Sigmoid colon (tissue), 7 donors: ENCODE data around the gene VDR. TPM values are rescaled to one million over a fixed set of nuclear protein-coding genes. Genes with fewer than 3 reads are reported as not detected.

Source experiments
- DNase-seq: peaks from one replicate; pipeline ENCODE4 v3.0.0-alpha.2; 2019
- H3K27ac ChIP-seq, 4 donors: fragments of 200-600 bp; sonication (generic); one replicate each; pipeline ENCODE4 v1.5.1; 2016 to 2019; ENCODE audit warnings: mild to moderate bottlenecking in 1 of 4
- H3K27me3 ChIP-seq, 3 donors: fragments of 200-600 bp; sonication (generic); one replicate each; pipeline ENCODE4 v1.5.1; 2019; ENCODE audit warnings: mild to moderate bottlenecking in 1 of 3
- H3K36me3 ChIP-seq, 4 donors: fragments of 200-600 bp; sonication (generic); one replicate each; pipeline ENCODE4 v1.5.1; 2016 to 2019
- H3K4me1 ChIP-seq, 4 donors: fragments of 200-600 bp; sonication (generic); one replicate each; pipeline ENCODE4 v1.5.1; 2017 to 2019
- H3K4me3 ChIP-seq, 4 donors: fragments of 200-600 bp; sonication (generic); one replicate each; pipeline ENCODE4 v1.5.1; 2017 to 2019; ENCODE audit warnings: mild to moderate bottlenecking in 2 of 4, moderate library complexity in 1 of 4
- H3K9me3 ChIP-seq, 4 donors: fragments of 200-600 bp in 3 of 4; sonication (generic) in 3 of 4; one replicate each; pipeline versions ENCODE4 v1.5.1 to v1.6.1; 2013 to 2019
- CTCF ChIP-seq, 4 experiments: fragments of 450-650 bp in 3 of 4; fragments of 200-600 bp in 1 of 4; IDR thresholded peaks; one replicate each; pipeline ENCODE4 v1.5.1; 2016 to 2019; ENCODE audit warnings: antibody characterized with exemption in 4 of 4, mild to moderate bottlenecking in 3 of 4, moderate library complexity in 2 of 4
- EP300 ChIP-seq, 4 donors: sonication (generic); formaldehyde crosslinking; IDR thresholded peaks; one replicate each; pipeline ENCODE4 v1.6.1; 2017; ENCODE audit warnings: antibody characterized with exemption in 4 of 4
- POLR2A ChIP-seq, 2 donors: fragments of 450-650 bp; IDR thresholded peaks; one replicate each; pipeline ENCODE4 v1.6.1; 2016; ENCODE audit warnings: antibody characterized with exemption in 2 of 2, mild to moderate bottlenecking in 2 of 2, moderate library complexity in 2 of 2
- POLR2AphosphoS5 ChIP-seq, 4 donors: sonication (generic); formaldehyde crosslinking; IDR thresholded peaks; one replicate each; pipeline ENCODE4 v1.6.1; 2017; ENCODE audit warnings: antibody characterized with exemption in 4 of 4
- WGBS, 2 donors: extraction: QIAGEN DNeasy Blood & Tissue Kit; methylation state at CpG; one replicate each; pipeline ENCODE4 v1.1.7; 2013; 5-methylcytosine and 5-hydroxymethylcytosine counted together
- intact Hi-C: fragments of 100-400 bp; cut with DNase I; formaldehyde crosslinking; loops from one replicate; pipeline ENCODE4 v1.15.1; 2023
- polyA plus RNA-seq, 3 donors: library from polyadenylated mRNA; stranded (reverse); fragments of 200-250 nt; gene quantifications; one replicate each; pipeline ENCODE4 v1.2.3, GENCODE V29; 2013
- total RNA-seq, 4 donors: library from RNA; depleted of rRNA; stranded (reverse); fragments of >200 nt; gene quantifications; one replicate each; pipeline ENCODE4 v1.1.0, GENCODE V29; 2016
- donor health status: healthy with polysubstance abuse.
- donor health status: Bipolar disorder and iron deficiency.
- donor health status: healthy.

Gene VDR
- total and polyA plus RNA-seq, 7 donors = 0.71 to 69.1 (median 2.5) TPM

GRCh38 chr12:47920913-47921312 is 16.1 kb upstream of the VDR start:
- no peak overlapping the region for H3K27ac ChIP-seq
- WGBS, 2 donors = 68 to 75% methylated on average over 6 of the region's 6 CpGs

GRCh38 chr12:47913081-47913480 is 8.3 kb upstream of the VDR start:
- Histone ChIP-seq H3K36me3 (no peaks in the 10 kb centered on the region), H3K4me3 (no peak overlapping the region), H3K9me3 (no peaks in the 10 kb centered on the region), H3K27me3 (no peaks in the 10 kb centered on the region), H3K4me1 (no peaks in the 10 kb centered on the region), H3K27ac (no peak overlapping the region)
- TF ChIP-seq POLR2AphosphoS5 (IDR thresholded peaks at IDR 0.05) (no peak), EP300 (IDR thresholded peaks at IDR 0.05) (no peak), POLR2A (IDR thresholded peaks at IDR 0.05) (no peak)
- DNase-seq = no peak
- intact Hi-C loops = no loop called here
- 32 to 71% methylated on average over 3 of the region's 3 CpGs for WGBS, 2 donors

More at GRCh38 chr12:47920913-47921312, 16.1 kb upstream of the VDR start:
- no peaks in the 10 kb centered on the region for H3K27me3 ChIP-seq
- TF ChIP-seq EP300 (IDR thresholded peaks at IDR 0.05) = no peak
- no peak for TF ChIP-seq POLR2AphosphoS5 (IDR thresholded peaks at IDR 0.05)
- no peak for TF ChIP-seq CTCF (IDR thresholded peaks at IDR 0.05)
- TF ChIP-seq POLR2A (IDR thresholded peaks at IDR 0.05) = no peak
- no peaks in the 10 kb centered on the region for H3K9me3 ChIP-seq
- H3K4me1 ChIP-seq = no peaks in the 10 kb centered on the region
- H3K4me3 ChIP-seq = no peak overlapping the region
- intact Hi-C loops = no loop called here
- DNase-seq = peak; percentile 2
- no peaks in the 10 kb centered on the region for H3K36me3 ChIP-seq

- no peaks in the 10 kb centered on the region for H3K36me3 ChIP-seq
- TF ChIP-seq CTCF (IDR thresholded peaks at IDR 0.05) (no peak), POLR2A (IDR thresholded peaks at IDR 0.05) (no peak)
- no peaks in the 10 kb centered on the region for H3K4me1 ChIP-seq
- no peak overlapping the region for H3K4me3 ChIP-seq
- no peak for DNase-seq
- H3K27me3 ChIP-seq = no peaks in the 10 kb centered on the region
- no peak overlapping the region for H3K27ac ChIP-seq
- WGBS, 2 donors = 14 to 66% methylated on average over 4 of the region's 4 CpGs
- intact Hi-C loops = no loop called here
- H3K9me3 ChIP-seq = no peaks in the 10 kb centered on the region
Measured at GRCh38 chr12:47912556-47912955, 7.8 kb upstream of the VDR start.

- H3K9me3 ChIP-seq = no peaks in the 10 kb centered on the region
- peak; percentile 18 for DNase-seq
- no peak for TF ChIP-seq POLR2AphosphoS5 (IDR thresholded peaks at IDR 0.05)
- no peaks in the 10 kb centered on the region for H3K36me3 ChIP-seq
- no peaks in the 10 kb centered on the region for H3K27me3 ChIP-seq
- no peak overlapping the region for H3K4me3 ChIP-seq
- H3K27ac ChIP-seq = no peak overlapping the region
- H3K4me1 ChIP-seq = no peaks in the 10 kb centered on the region
- intact Hi-C loops = no loop called here
Measured at GRCh38 chr12:47910981-47911380, 6.2 kb upstream of the VDR start.

- DNase-seq = peak; percentile 15
- H3K9me3 ChIP-seq = no peaks in the 10 kb centered on the region
- H3K4me3 ChIP-seq = no peak overlapping the region
- TF ChIP-seq POLR2AphosphoS5 (IDR thresholded peaks at IDR 0.05) (no peak), POLR2A (IDR thresholded peaks at IDR 0.05) (no peak), EP300 (IDR thresholded peaks at IDR 0.05) (no peak), CTCF (IDR thresholded peaks at IDR 0.05) (no peak)
- WGBS, 2 donors = 59 to 83% methylated on average over 3 of the region's 3 CpGs
- intact Hi-C loops = no loop called here
- H3K4me1 ChIP-seq = peaks cover 0 to 4% (median 2%) of the 10 kb centered on the region in 4 donors
- no peaks in the 10 kb centered on the region for H3K36me3 ChIP-seq
- H3K27ac ChIP-seq = no peak overlapping the region
- H3K27me3 ChIP-seq = no peaks in the 10 kb centered on the region
Measured at GRCh38 chr12:47910486-47910885, 5.7 kb upstream of the VDR start.

GRCh38 chr12:47909839-47910465 is 5.2 kb upstream of the VDR start:
- peak; percentile 43 for DNase-seq
- H3K4me3 ChIP-seq = no peak overlapping the region
- TF ChIP-seq EP300 (IDR thresholded peaks at IDR 0.05) (no peak), POLR2AphosphoS5 (IDR thresholded peaks at IDR 0.05) (no peak), POLR2A (IDR thresholded peaks at IDR 0.05) (no peak), CTCF (IDR thresholded peaks at IDR 0.05) (no peak)
- H3K36me3 ChIP-seq = no peaks in the 10 kb centered on the region
- WGBS, 2 donors = 37 to 76% methylated on average over 4 of the region's 4 CpGs
- no peaks in the 10 kb centered on the region for H3K27me3 ChIP-seq
- peaks cover 0 to 9% (median 8%) of the 10 kb centered on the region in 4 donors for H3K4me1 ChIP-seq
- H3K9me3 ChIP-seq = no peaks in the 10 kb centered on the region
- H3K27ac ChIP-seq = no peak overlapping the region
- intact Hi-C loops = no loop called here
